ENCODE measurements around the gene DNAH5.

The DNAH5 gene

DNA sequence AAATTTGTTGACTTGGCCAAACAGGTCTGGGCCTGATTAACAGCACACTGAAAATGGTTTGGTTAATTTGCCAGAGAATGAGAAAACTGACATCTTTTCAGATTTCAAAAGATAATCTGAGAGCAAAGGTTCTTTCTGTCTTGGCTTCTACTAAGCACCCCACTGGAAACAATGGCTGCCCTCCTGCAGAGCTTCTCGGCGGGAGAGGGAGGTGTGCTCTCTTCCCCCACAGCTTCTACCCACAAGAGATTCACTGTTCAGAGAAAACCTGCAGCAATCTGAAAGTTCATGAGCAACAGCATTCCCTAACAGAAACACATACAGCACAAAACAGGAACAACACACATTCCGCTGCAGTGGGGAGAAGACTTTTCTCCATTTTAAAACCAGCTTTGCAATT lies 3.0 kb downstream of the DNAH5 start:
- no peak for DNase-seq

DNA sequence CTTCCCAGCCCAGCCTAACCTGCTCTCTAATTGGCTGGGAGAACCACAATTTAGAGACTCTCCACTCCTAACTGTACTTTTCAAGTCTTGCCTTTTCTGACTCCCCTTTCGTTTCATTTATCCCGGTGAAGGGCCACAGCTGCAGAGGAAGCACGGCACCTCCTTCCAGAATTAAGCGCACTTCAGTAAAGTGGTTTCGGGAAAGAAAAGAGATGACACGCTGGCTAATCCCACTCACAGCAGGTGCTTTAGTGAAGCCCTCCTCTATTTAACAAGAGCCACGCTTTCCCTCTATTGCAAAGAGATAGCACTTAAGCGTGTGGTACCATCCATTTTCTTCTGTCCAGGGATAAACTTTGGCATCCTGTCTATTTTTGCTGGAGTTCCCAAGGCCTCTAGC lies 4.8 kb downstream of the DNAH5 start:
- peak; percentile 86 to 91 for DNase-seq

DNA sequence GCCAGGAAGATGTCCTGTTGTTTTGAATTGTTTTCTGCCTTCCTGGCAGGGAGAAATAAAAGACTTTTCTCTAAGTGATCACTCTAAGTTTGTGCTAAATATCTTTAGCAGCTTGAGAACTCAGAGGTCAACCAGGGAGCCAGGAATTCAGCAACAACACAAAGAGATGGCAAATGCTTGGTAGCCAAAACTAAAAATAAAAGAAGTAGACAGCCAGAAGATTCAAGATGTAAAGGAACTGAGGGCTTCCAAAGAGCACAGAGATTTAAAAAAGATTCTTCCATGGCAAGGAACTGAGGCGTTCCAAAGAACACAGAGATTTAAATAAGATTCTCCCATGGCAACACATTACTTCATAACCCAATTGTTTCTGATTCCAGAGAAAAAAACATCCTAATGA lies 9.6 kb downstream of the DNAH5 start:
- no peak for DNase-seq

DNA sequence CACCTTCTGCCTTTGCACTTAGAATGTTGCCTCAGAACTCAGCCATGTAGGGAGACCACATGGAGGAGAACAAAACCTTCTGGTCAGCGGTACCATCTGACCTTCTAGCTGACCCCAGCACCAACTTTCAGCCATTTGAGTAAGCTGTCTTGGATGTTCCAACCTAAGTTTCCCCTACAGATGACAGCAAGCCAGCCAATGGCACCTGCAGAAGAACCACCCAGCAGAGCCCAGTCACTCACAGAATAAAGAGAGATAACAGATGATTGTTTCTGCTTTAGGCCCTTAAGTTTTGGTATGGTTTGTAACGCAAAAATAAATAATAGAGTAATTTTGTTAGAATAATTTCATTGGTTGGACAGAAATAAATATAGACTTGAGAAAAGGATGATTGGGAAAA lies 10.4 kb downstream of the DNAH5 start:
- no peak for DNase-seq

DNA sequence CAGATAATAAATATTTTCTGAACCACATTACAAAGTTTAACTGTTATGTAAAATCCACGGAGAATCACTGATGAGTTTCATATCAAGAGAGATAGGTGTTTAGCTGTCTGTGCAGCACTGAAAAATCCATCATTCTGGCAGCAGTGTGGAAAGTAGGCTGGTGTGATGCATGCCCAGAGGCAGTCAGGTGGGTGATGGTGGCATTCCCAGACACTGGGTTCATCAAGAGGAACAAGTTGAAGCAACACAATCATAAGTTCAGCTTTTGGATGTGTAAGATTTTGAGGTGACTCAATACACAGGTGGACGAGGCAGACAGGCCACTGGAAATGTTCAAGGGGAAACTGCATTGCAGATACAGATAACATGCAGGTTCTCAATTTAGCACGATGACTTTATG lies 11.9 kb downstream of the DNAH5 start:
- DNase-seq, result no peak

DNA sequence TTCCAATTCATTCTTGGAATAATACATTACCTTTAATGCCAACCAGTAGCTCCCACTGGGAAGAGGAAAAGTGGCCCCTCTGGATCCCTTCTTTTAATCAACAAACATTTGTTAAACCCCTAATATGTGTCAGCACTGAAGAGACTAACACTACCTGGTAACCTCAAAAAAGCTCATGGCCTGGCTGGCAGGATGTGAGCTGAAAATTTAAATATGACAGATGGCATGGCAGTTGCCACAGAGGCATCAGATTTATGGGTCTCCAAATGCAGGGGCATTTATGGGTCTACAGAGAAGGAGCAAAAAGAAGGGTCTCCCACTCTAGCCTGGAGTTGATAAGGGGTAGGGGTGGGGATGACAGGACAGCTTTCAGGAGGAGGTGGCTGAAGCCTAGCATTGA lies 12.5 kb downstream of the DNAH5 start:
- no peak for DNase-seq

DNA sequence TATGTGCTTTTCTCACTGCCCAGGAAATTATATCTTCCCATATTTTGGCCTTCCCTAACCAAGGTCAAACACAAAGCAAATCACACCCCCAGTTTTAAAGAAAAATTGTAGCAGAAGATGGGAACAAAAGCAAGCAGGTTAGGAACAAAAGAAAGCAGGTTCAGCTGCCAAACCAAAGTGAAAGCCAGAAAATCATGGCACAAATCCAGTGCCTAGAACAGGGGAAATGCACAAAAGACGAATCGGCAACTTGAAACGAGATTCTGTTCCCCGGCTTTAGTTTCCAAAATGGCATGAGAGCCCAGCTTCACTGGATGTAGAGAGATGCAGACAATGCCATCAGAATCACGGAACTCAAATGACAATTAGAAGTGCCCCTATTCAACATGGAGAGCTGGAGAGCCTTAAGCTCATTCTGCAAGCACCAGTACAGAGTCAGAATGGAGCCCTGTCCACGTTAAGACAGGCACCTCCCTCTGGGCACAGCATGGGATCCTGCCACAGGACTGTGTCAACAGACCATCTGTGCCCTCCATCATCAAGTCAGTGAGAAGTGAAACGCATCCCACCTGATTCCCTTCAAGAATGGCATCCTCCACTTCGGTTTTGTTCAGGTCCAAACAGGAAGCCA lies 13.8 kb downstream of the DNAH5 start:
- no peak for DNase-seq

DNA sequence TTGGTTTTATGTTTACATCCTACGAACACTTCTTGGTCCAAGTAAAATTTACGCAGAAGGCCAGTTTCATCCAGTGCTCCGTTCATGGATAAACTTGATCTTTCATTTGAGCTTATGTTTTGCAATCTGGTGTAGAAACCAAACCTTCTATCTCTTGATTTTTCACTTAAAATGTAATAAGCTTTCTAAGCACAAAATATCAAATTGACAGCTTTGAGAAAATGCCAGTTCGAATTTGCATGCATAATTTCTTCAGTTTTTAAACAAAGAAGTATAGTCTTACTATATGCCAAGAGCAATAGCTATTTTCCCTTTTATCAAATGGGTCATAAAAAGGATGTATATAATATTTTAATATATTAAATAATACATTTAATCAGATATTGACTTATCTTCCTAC lies 17.8 kb downstream of the DNAH5 start:
- DNase-seq, result no peak

DNA sequence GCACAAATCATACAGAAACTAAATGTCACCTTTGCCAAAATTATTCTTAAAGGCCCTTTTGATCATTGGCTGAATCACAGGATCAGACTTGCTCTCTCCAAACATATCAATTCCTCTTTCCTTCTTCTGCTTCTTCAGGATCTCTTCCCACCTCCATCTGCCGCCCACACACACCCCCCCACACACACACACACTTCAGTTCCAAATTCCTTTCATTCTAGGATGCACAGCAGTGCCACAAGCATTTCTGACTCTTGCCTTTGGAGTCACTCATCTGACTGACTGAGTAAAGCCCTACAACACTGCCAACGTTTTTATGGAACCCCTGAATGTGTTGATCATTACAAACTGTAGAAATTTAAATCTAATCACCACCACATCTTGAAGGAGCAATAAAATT lies 22.9 kb downstream of the DNAH5 start:
- DNase-seq, result no peak

DNA sequence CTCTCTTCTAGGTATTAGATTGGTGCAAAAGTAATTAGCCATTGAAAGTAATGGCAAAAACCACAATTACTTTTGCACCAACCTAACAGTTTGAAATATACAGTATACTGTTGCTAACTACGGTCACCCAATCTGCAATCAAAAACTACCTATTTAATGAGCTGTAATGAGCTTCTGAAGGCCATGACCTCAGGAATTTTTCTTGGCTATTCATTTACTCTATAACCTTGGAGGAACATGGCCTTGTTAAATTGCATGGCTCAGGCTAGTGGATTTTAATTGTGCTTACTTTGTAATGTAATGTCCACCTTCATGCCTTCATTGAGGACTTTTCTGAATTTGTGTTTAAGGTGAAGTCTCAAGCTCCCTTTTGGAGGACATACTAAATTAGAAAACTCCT lies 24.7 kb downstream of the DNAH5 start:
- DNase-seq, result no peak

DNA sequence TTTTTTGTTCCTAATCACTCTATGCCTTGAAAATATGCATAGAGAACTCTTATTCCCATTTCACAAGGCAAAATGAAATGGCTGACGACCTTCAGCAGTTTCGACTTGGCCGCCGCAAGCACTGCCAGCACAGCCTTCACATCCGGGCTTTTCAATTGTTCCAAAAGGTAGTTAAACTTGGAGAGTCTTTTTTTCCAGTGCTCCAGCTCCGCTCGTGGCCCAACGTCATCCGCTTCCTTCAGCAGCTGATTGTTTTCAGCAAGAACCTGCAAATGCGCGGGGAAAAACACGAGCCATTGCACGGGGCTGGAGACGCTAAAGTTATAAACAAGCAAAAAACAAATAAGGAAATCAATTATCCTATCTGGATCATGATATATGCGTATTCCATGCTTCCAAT lies 25.4 kb downstream of the DNAH5 start:
- no peak for DNase-seq

DNA sequence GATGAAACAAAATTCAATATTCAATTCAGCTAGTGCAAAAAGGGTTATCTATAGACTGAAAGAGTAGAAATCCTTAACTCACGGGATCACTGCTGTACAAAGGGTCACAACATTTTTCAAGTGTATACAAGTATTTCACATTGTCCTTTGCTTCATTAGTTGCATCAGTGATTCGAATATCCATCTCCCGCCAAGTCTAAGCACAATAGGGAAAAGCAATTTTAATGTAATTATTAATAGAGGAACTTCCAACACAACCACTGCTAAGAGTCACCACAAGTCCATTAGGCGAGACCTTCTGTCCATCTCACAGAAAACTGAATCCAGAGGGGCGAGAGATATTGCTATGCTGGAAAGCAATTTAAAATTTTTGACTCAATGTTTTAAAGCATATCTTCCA lies 27.4 kb downstream of the DNAH5 start:
- no peak for DNase-seq

DNA sequence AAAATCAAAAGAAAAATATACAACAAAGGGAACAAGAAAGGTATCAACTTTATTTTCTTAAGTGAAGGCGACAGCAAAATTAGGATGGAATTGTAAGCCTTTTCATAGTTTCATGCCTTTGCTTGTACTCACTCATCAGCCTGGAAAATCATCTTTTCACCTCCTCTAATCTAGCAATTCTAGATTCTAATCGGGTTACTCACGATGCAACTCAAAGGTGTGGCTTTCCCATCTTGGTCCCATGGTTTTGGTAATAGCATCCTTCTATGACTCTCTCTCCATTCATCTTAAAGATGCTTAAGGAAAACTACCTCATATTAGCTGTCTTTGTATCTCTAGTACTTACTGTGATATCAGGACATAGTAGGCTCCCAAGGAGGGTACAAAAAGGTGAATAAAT lies 30.5 kb downstream of the DNAH5 start:
- DNase-seq, result no peak

DNA sequence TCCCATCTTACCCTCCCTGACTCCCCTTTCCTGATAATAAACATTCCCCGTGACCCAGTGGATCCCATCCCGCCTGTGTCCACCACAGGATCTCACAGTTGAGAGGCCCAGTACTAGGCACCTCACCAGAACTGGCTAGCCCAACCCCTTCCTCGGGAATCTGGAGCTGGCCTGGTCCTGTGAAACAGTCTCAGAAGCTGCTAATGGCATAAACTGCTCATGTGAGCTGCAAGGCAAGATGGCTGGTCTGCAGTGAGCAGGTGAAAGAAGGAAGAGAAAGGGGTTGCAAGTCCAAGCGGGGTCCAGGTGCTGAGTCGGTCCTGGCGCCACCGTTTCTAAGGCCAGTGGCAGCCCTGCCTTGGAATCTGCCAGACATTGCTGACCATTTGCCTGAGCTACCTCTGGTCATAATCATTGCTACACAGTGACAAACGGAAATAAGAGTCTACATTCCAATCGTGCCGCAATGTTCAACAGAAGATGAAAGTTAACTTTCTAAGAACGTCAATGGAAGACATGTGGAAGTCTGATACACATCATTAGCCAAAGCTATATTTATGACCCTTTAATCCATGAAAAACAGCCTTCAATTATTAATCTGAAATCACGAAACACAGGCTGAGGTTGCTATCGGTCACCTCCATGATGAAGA lies 33.7 kb downstream of the DNAH5 start:
- no peak for DNase-seq

DNA sequence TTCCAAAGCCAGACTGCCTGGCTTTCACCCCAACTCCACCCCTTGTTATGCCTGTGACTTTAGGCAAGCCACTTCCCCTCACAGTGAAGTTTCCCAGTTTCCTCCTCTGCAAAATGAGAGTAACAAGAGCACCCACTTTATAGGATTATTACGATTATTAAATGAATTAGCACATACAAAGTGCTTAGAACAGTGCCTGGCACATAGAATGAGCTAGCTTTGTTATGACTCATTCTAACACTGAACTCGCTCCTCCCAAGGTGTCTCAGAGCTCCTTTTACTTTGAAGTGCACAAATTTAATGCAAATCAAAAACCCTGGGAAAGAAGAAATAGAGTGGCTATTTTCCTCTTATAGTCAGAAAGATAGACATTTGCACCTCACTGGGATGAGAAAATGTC lies 34.3 kb downstream of the DNAH5 start:
- no peak for DNase-seq

DNA sequence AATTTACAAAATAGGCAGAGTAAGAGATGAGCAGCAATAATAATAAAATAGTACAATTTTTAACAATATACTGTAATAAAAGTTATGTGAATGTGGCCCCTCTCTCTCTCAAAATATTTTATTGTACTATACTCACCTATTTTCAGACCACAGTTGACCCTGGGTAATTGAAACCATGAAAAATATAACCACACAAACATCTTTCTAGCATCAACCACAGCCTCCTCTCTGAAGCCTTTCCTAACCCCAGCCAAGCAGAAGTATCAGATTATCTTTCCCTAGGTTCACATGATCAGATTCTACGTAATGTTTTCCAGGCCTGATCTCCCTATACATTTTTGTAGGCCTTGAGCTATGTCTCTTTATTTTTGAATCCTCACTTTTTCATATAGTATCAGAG lies 35.2 kb downstream of the DNAH5 start:
- no peak for DNase-seq

DNA sequence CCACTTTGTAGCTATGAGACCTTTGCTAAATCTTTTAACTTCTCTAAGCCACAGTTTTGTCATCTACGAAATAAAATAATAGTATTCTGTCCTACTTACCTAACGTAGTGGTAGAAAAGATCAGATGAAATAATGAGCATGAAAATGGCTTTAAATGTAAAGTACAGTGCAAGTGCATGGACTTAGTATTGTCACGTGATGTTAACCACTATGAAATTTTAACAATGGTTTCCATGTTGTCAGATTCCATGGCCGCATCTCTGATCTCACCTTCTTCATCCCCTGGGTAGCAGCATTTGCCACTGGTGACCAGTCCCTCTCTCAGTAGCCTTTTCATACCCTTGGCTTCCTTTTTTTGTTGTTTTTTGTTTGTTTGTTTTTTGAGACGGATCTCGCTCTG lies 45.9 kb downstream of the DNAH5 start:
- no peak for DNase-seq

DNA sequence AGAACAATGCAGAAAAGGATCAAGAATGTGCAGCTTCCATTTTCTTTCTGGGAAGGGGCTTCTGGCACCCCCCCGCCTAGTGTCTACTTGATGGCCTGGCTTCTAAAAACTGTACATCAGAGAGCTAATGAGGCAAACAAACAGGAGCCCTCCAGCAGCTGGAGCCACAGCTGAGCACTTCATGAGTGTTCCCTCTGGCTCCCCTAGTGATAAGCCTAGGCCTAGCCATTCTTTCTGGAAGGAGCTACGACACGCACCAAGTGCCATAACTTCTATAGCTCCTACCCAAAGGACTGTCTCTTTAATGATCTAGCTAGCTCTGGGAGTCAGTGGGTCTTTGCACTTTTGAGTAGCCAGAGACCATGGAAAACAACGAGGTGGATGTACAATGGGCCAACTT lies 66.1 kb downstream of the DNAH5 start:
- no peak for DNase-seq

DNA sequence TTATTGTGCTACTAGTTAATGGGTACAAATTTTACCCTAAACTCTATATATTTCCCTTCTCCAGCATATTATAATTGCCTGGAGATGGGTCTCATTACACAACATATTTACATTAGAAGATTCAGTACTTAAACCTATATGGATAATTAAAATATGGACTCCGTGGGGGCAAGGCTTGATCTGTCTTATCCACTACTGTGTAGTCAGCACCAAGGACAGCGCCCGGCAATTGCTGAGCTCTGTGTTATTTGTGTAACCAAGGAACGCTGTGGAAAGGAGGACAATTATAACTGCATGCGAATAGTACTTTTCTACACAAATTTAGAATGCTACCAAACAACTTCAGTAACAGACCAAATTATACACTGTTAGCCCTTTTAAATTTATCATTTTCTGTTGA lies 77.7 kb downstream of the DNAH5 start:
- no peak for DNase-seq

DNA sequence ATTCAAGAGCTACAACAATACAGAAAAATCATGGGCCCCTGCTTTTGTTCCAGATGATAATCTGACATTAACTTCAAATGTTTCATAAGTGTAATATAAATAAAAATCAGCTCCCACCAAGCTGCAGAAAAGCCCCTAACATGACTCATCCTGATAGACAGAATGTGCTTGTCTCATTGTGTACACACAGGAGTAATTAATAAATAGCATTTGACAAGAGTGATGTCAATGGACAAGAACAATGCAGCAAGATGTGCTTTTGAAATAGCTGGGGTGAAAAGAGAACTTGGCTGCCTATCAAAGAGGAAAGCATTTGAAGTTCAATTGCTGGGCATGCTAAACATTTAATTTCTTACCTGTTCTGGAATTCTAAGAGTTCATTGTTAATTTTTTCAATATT lies 79.2 kb downstream of the DNAH5 start:
- no peak for DNase-seq

DNA sequence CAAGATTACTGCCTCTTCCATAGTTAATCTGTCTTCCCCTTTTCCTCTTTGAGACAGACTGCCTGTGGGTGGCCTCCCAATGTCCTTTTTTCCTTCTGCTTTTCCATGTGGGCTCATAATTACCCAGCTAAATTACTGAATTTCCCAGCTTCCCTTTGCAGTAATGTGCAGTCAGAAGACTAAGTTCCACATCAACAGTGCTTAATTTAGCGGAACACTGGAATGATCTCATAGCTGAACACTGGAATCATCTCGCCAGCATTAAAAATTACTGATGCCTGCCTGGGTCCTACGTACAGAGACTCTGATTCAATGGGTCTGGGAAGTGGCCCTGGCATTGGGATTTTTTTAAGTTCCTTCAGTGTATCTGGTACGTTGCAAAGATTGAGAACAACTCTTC lies 84.3 kb downstream of the DNAH5 start:
- DNase-seq, result no peak

DNA sequence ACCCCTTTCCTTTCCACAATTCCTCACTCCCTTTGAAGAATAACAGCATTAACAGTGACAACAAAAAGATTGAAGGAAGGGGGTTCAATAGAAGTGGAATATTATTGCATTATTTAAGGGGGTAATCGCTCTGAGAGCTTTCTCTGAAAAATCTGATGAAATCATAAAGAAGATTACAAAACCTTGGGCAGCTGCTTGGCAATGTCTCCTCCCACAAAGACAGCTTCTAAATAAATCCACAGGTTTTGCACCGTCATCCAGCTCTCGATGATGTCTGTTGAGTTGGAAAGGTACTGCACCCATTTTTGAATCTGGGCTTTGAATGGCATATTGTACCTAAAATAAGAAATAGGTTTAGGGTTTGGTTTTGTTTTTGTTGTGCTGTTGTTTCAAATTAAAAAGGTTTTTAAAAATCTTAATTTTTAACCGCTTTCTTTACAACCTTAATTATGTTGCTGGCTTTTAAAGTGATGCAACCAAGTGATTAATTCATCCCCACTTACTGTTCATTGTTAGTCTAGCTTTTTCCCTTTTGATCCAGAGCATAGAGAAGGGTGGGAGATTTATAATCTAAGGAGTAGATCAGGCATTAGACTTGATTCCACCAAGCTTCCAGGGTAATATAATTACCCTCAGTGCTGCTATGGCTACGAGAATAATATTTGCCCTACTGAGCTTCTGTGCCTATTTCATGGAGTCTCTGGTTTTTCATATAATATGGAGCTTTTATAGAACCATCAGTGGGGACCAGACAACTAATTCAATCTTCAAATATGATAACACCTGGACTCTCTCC lies 85.0 kb downstream of the DNAH5 start:
- DNase-seq, result no peak

DNA sequence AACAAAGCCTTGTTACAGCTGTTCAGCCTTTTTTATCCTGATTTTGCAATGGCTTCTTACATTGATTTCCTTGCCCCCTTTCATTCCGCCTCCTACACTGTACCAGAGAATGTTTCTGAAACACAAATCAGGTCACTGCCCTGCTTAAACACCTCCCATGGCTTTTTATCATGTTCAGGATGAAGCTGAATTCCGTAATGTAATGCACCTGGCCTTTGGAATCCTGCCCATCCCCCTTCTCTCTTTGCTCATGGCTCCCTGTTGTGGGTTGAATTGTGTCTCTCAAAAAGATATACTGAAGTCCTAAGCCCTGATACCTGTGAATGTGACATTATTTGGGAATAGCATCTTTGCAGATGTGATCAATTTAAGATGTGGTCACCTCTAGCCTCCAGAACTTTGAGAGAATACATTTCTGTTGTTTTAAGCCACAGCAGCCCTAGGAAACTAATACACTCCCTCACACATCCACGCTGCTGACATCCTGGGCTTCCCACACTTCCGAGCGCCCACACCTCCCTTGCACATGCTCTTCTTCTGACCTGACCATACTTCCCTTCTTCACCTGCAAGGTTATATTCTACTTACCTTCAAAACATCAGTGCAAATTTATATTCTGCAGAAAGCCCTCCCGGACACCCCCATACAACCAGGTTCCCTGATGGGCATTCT lies 101.2 kb downstream of the DNAH5 start:
- no peak for DNase-seq

DNA sequence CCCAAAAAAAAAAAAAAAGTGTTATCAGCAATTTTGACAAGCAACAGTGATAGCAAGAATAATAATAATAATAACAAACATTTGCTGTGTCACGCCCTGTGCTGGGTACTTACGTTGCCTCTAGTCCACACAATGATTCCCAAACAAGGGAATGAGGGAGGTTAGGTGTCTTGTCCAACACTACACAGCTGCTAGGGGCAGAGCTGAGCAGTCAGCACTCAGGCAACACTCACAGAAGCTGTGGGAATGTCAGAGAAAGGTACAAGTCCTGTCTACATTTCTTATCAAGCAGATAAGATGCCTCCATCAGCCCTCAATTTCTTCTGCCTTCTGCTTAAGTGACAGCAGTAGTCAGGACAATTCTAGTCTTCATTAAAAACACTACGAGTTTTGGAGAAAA lies 111.0 kb downstream of the DNAH5 start:
- no peak for DNase-seq

All from NCI-H187 (cell line).